ENCODE data around the gene MCF2L.

GRCh38 chr13:113145496-113145895 is 176.5 kb downstream of the MCF2L start:
- TF ChIP-seq CTCF (IDR thresholded peaks at IDR 0.05) (no peak), POLR2A (IDR thresholded peaks at IDR 0.05) (no peak)

Measured in breast epithelium (tissue), 3 donors.